CD4-positive, alpha-beta memory T cell (primary cell): ENCODE measurements around the gene MRPL14. TPM values are rescaled to one million over a fixed set of nuclear protein-coding genes. Genes with fewer than 3 reads are reported as not detected.

ENCODE experiments used
- polyA plus RNA-seq, 2 donors: library from polyadenylated mRNA; unstranded; fragments of 300-500 nt; fragmentation: Illumina TruSeq; gene quantifications; one replicate each; pipeline ENCODE4 v1.2.3, GENCODE V29; 2021
- total RNA-seq, 2 experiments: library from RNA; stranded (reverse); gene quantifications; one replicate each; pipeline ENCODE4 v1.2.3, GENCODE V29; 2021

MRPL14 gene
- total and polyA plus RNA-seq, 4 experiments from 2014 or later = 21.7 to 123 (median 63.4) TPM

Other genes starting within 250 kb of the MRPL14 start
- gene TMEM63B, start 102 bp upstream of the MRPL14 start, total RNA-seq = 10 to 100 TPM; 20.7 to 24.1 TPM
- gene TMEM63B, start 102 bp upstream of the MRPL14 start, polyA plus RNA-seq = 1 to 10 TPM in 1 of 2 donors, under 1 TPM in 1; 0.91 to 2.3 TPM
- gene CAPN11, start 31.4 kb upstream of the MRPL14 start, total RNA-seq = not detected
- not detected for gene CAPN11, start 31.4 kb upstream of the MRPL14 start, polyA plus RNA-seq
- gene MYMX, start 89.5 kb upstream of the MRPL14 start, total RNA-seq = not detected
- gene MYMX, start 89.5 kb upstream of the MRPL14 start, polyA plus RNA-seq = not detected
- 1 to 10 TPM; 2.1 to 3.1 TPM for gene SLC29A1, start 96.1 kb upstream of the MRPL14 start, total RNA-seq
- 1 to 10 TPM; 3.4 to 3.7 TPM for gene SLC29A1, start 96.1 kb upstream of the MRPL14 start, polyA plus RNA-seq
- 100 to 1,000 TPM; 303 to 324 TPM for gene HSP90AB1, start 119.6 kb upstream of the MRPL14 start, total RNA-seq
- gene HSP90AB1, start 119.6 kb upstream of the MRPL14 start, polyA plus RNA-seq = 100 to 1,000 TPM; 384 to 432 TPM
- gene SLC35B2, start 130.1 kb upstream of the MRPL14 start, total RNA-seq = 10 to 100 TPM; 20.7 to 20.9 TPM
- gene SLC35B2, start 130.1 kb upstream of the MRPL14 start, polyA plus RNA-seq = 10 to 100 TPM; 41.6 to 65.3 TPM
- 10 to 100 TPM; 12.7 to 15.0 TPM for gene NFKBIE, start 138.1 kb upstream of the MRPL14 start, total RNA-seq
- gene NFKBIE, start 138.1 kb upstream of the MRPL14 start, polyA plus RNA-seq = 1 to 10 TPM; 8.0 to 8.3 TPM
- gene TMEM151B, start 143.0 kb upstream of the MRPL14 start, total RNA-seq = not detected
- gene TMEM151B, start 143.0 kb upstream of the MRPL14 start, polyA plus RNA-seq = not detected
- gene AARS2, start 185.9 kb upstream of the MRPL14 start, total RNA-seq = 10 to 100 TPM; 23.7 to 25.6 TPM
- 10 to 100 TPM in 1 of 2 donors, 1 to 10 TPM in 1; 4.2 to 10.1 TPM for gene AARS2, start 185.9 kb upstream of the MRPL14 start, polyA plus RNA-seq
- not detected for gene SPATS1, start 215.2 kb upstream of the MRPL14 start, total RNA-seq
- not detected for gene SPATS1, start 215.2 kb upstream of the MRPL14 start, polyA plus RNA-seq